AG04449 (cell line): ENCODE results near the gene ZNF286A.
"Not testable (repeated sequence)": the region's sequence is repeated elsewhere in the genome, so short reads cannot be mapped to it uniquely, and the experiment has no call there.

Experiments
- CTCF ChIA-PET: fragments of 350-600 bp; formaldehyde crosslinking; extraction: SDS; loops from one replicate; lab custom pipeline; 2021; ENCODE audit warnings: antibody characterized with exemption; lab: Yijun Ruan, JAX
- POLR2A ChIA-PET: fragments of 400-600, 350-600 bp; formaldehyde crosslinking; extraction: SDS; loops from one replicate; lab custom pipeline; 2020; ENCODE audit warnings: antibody characterized with exemption, inconsistent platforms; lab: Yijun Ruan, JAX
- DNase-seq: peaks from one replicate; pipeline ENCODE4 v3.0.0-alpha.2; 2010; ENCODE audit warnings: low read depth, low spot score
- H3K4me3 ChIP-seq: 2 replicates; pipeline ENCODE4 v1.5.1; 2011; ENCODE audit warnings: low read depth, mild to moderate bottlenecking, control low read depth, low read length
- CTCF ChIP-seq: IDR thresholded peaks from one replicate; pipeline ENCODE4 v1.5.1; 2011; ENCODE audit warnings: mild to moderate bottlenecking, moderate library complexity, low read length, control low read depth, inconsistent platforms; ENCODE audit not compliant: insufficient read depth; ENCODE audit errors: missing control alignments

The ZNF286A gene

DNA sequence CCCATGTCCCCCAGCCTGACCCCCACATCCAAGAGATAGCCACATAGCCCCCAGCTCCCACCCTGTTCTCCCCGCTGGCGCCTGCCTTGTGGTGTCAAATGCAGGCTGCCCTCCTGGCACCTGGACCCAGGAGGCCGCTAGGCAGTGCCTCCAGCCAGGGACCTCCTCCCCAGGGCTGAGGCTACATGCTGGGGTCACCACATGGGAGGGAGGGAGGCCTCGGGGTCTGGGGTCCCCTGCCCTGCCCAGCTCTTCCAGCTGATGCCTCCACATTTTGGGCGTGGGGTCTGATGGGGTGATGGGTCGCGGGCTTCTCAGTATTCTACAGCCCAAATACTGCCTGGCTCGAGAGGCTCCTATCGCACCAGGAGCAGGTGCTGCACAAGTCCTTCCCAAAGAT, 42.1 kb downstream of the ZNF286A start:
- POLR2A ChIA-PET, result no interaction called here
- TF ChIP-seq CTCF, result no peak
- no peak overlapping the region for H3K4me3 ChIP-seq
- no peak for DNase-seq
- CTCF ChIA-PET, result interaction anchor here (0.6 kb wide), 1 partner anchor 257 kb away, joined by 3 read pairs; no protein-coding TSS in a partner anchor

DNA sequence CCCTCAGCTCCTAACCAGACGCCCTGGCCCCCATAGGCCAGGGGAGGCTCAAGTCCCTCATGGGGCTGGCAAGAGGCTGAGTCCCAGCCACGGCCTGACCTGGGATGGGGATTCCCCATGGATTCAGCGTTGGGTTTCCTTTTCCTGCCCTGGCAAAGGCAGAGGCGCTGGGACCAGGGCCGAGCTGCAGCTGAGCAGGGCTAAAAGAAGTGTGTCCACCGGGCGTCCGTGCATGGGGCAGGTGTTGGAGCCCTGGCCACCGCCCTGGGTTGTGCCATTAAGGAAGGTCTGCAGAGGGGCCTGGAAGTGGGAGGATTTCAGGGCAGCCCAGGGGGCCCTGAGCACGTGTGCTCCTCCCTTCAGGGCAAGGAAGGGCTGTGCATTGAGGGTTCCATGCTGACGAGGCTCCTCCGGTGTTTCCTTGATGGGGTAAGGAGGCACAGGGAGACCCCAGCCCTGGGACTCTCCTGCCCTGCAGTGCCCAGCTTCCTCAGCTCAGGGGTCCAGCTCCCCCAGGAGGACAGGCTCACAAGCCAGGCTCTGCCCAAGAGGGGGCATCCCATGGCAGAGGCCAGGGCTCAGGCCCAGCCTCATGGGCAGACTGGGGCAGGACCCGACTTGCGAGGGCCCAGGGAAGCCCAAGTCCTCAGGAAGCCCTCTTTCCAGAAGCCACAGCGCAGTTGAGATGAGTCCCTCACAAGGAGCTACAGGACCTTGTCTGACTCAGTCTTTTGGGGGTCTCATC, 42.7 kb downstream of the ZNF286A start:
- no peak for TF ChIP-seq CTCF
- no peak overlapping the region for H3K4me3 ChIP-seq
- DNase-seq, result no peak
- ChIA-PET POLR2A (no interaction called here), CTCF (no interaction called here)

DNA sequence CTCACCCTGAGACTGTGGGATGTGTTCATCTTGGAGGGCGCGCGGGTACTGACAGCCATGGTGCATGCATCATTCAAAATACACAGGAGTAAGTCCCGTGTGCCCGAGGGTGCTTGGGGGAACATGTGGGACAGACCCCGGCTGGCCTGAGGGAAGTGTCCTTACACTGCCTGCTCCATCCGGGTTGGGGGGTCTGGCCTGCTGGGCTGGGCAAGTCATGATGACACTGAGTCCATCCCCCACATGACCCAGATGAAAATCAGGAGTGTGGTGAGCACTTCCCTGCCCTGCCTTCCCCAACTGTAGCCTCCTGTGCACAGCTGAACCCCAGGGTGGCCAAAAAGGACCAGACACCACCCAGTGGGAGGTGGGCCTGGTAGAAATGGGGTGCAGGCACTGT, 43.4 kb downstream of the ZNF286A start:
- no peak for DNase-seq
- no peak overlapping the region for H3K4me3 ChIP-seq
- CTCF ChIA-PET, result no interaction called here
- no peak for TF ChIP-seq CTCF
- POLR2A ChIA-PET, result no interaction called here

DNA sequence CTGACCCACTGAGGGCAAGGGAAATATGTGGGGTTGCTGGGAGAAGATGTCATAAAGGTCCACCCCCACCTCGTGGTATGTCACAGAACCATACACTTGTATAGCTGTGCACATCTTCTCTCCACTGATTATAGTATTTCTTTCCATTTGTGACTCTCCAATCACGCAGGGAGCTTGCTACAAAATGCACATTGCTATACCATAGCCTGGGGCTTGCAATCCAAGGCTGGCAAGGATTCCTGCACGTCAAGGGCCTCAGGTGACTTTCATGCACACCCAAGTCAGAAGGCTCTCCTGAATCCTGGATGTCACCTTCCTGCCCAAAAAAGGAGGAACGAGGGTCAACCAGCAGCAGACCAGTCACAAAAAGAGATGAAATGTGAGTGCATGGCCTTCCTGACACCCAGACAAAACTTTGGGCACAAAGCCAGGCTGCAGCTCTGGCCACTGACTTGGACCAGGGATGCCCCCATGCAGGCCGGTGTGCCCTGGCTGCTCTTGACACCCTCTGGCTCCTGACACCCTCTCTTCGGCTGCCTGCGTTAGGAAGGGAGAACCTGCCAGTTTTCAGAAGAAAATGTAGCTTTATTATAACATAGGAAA, 44.6 kb downstream of the ZNF286A start:
- ChIA-PET CTCF (no interaction called here), POLR2A (no interaction called here)
- DNase-seq, result no peak
- no peak overlapping the region for H3K4me3 ChIP-seq
- TF ChIP-seq CTCF, result no peak

GRCh38 chr17:15744885-15745284, 45.3 kb downstream of the ZNF286A start:
- ChIA-PET CTCF (no interaction called here), POLR2A (no interaction called here)
- DNase-seq, result no peak

DNA sequence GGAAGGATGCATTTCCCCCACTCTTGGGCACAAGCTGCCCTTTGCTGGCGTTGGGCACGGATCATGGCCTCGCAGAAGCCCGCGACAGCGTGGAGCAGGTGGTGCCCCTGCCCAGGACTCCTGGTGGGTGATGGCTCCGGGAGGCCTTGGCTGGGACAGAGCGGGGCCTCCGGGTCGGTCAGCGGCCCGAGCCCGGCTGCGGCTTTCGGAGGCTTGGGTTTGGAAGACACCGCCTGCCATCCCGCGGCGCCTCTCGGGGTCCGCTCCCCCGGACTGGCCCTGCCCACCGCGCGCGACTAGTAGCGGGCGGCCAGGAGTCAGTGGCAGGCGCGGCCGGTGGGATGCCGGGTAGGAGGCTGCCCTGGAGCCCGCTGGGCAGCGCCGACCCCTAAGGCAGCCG, 49.9 kb downstream of the ZNF286A start:
- DNase-seq, H3K4me3 ChIP-seq, POLR2A ChIA-PET, CTCF ChIA-PET: not testable (repeated sequence)

More at GRCh38 chr17:15744885-15745284, 45.3 kb downstream of the ZNF286A start:
- no peak for TF ChIP-seq CTCF
- H3K4me3 ChIP-seq, result no peak overlapping the region

GRCh38 chr17:15768865-15769533, 69.4 kb downstream of the ZNF286A start:
- POLR2A ChIA-PET, H3K4me3 ChIP-seq, CTCF ChIA-PET, DNase-seq: not testable (repeated sequence)
